WTC11 (cell line): ENCODE data around the gene FRMD6.

Experiments used
- ARID4B ChIP-seq: sonication (generic); formaldehyde crosslinking; IDR thresholded peaks from 2 replicates; pipeline ENCODE4 v1.8.0; 2023; ENCODE audit warnings: missing genetic modification reagents, mild to moderate bottlenecking, borderline replicate concordance
- ATF3 ChIP-seq: sonication (generic); formaldehyde crosslinking; conservative IDR thresholded peaks from 2 replicates; pipeline ENCODE4 v1.8.1; 2022; ENCODE audit warnings: mild to moderate bottlenecking, missing genetic modification reagents
- CTCF ChIP-seq: fragments of 200-600 bp; IDR thresholded peaks from 2 replicates; pipeline ENCODE4 v1.8.0; 2022; ENCODE audit warnings: antibody characterized with exemption
- ELF4 ChIP-seq: sonication (generic); formaldehyde crosslinking; IDR thresholded peaks from 2 replicates; pipeline ENCODE4 v1.8.1; 2022; ENCODE audit warnings: low read depth, mild to moderate bottlenecking, moderate library complexity, missing genetic modification reagents
- FOXJ3 ChIP-seq: sonication (generic); formaldehyde crosslinking; IDR thresholded peaks from 2 replicates; pipeline ENCODE4 v1.9.0; 2021; ENCODE audit warnings: missing genetic modification reagents, mild to moderate bottlenecking, borderline replicate concordance
- HMGA2 ChIP-seq: fragments of 250-450 bp; sonication (Bioruptor Pico); IDR thresholded peaks from 2 replicates; pipeline ENCODE4 v1.4.0; 2021; ENCODE audit warnings: mild to moderate bottlenecking, moderate library complexity
- IRF2 ChIP-seq: sonication (generic); formaldehyde crosslinking; IDR thresholded peaks from 2 replicates; pipeline ENCODE4 v1.8.0; 2022; ENCODE audit warnings: low read depth, missing genetic modification reagents, borderline replicate concordance
- STAT6 ChIP-seq: sonication (generic); formaldehyde crosslinking; conservative IDR thresholded peaks from 2 replicates; pipeline ENCODE4 v1.8.1; 2023; ENCODE audit warnings: mild to moderate bottlenecking, low read depth, missing genetic modification reagents, moderate library complexity

- no peak for TF ChIP-seq IRF2 (CRISPR knock-in tag)
- no peak for TF ChIP-seq HMGA2 (CRISPR knock-in tag)
- no peak for TF ChIP-seq CTCF
- TF ChIP-seq FOXJ3 (CRISPR knock-in tag), result no peak
- no peak for TF ChIP-seq ATF3 (CRISPR knock-in tag)
- TF ChIP-seq STAT6, result no peak
- no peak for TF ChIP-seq ARID4B (CRISPR knock-in tag)
- no peak for TF ChIP-seq ELF4 (CRISPR knock-in tag)
Observed at GRCh38 chr14:51630987-51631386, 20.7 kb upstream of the FRMD6 start.
